ENCODE data around the gene MCL1. TPM values are rescaled to one million over a fixed set of nuclear protein-coding genes. Genes with fewer than 3 reads are reported as not detected.

The MCL1 gene
- total and polyA plus RNA-seq, 10 of the 15 experiments (the other 5 are each of a cell fraction or from before 2014, with no cell fraction given) = 18.1 to 148 (median 86.4) TPM

- no peak; the same call in 1 of the 2 replicates for TF ChIP-seq BACH1 (IDR thresholded peaks at IDR 0.05; ENCODE audit: borderline replicate concordance)
- peak; percentile 94 for TF ChIP-seq TBL1XR1 (IDR thresholded peaks at IDR 0.05; ENCODE audit: low read depth, low read length)
- no peak for TF ChIP-seq EZH2 (IDR thresholded peaks at IDR 0.05; ENCODE audit: borderline replicate concordance, control insufficient read depth, low read depth, low read length)
- TF ChIP-seq, protein P1, sequence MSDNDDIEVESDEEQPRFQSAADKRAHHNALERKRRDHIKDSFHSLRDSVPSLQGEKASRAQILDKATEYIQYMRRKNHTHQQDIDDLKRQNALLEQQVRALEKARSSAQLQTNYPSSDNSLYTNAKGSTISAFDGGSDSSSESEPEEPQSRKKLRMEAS (IDR thresholded peaks at IDR 0.05; ENCODE audit: low read depth, low read length) = no peak; the same call in 1 of the 2 replicates
- no peak for TF ChIP-seq SIX5 (IDR thresholded peaks at IDR 0.05; ENCODE audit: low read depth, low read length, severe bottlenecking)
- no peak for TF ChIP-seq HDAC6 (IDR thresholded peaks at IDR 0.05; ENCODE audit: unreplicated experiment)
- TF ChIP-seq ETV6 (conservative IDR thresholded peaks at IDR 0.05 in 1 of 2, IDR thresholded peaks at IDR 0.05 in 1 of 2; ENCODE audit: borderline replicate concordance in 1 of 2, low read depth in 1 of 2) = peak in 1 of 2 experiments; percentile 96; a peak in 2 of 4 replicates
- TF ChIP-seq NFYA (IDR thresholded peaks at IDR 0.05; ENCODE audit: borderline replicate concordance, low read depth, low read length) = no peak
- TF ChIP-seq, protein P2, sequence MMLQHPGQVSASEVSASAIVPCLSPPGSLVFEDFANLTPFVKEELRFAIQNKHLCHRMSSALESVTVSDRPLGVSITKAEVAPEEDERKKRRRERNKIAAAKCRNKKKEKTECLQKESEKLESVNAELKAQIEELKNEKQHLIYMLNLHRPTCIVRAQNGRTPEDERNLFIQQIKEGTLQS (IDR thresholded peaks at IDR 0.05; ENCODE audit: borderline replicate concordance, extremely low read depth, low read depth, low read length) = no peak
- TF ChIP-seq TCF7 (IDR thresholded peaks at IDR 0.05; ENCODE audit: borderline replicate concordance) = peak; percentile 84
- no peak for TF ChIP-seq NFXL1 (IDR thresholded peaks at IDR 0.05; ENCODE audit: borderline replicate concordance)
- TF ChIP-seq YY1 (IDR thresholded peaks at IDR 0.05; ENCODE audit: low read depth, low read length) = peak; percentile 77
- no peak for TF ChIP-seq MYB (IDR thresholded peaks at IDR 0.05; ENCODE audit: borderline replicate concordance, low read depth, low read length)
- no peak for TF ChIP-seq SMAD1 (IDR thresholded peaks at IDR 0.05; ENCODE audit: low read depth, partially characterized antibody)
- peak; percentile 64 for TF ChIP-seq POLR2A (IDR thresholded peaks at IDR 0.05; ENCODE audit: low read depth, low read length)
- TF ChIP-seq POU2F2 (IDR thresholded peaks at IDR 0.05; ENCODE audit: borderline replicate concordance, low read depth, low read length) = no peak
- TF ChIP-seq HCFC1 (IDR thresholded peaks at IDR 0.05; ENCODE audit: low read length) = no peak
- TF ChIP-seq BCLAF1 (IDR thresholded peaks at IDR 0.05) = no peak
- TF ChIP-seq POLR2AphosphoS2 (IDR thresholded peaks at IDR 0.05; ENCODE audit: low read depth, low read length) = no peak
- 0 out of 2 replicates have a peak, but pooled peaks have one; percentile 11 for TF ChIP-seq NKRF (conservative IDR thresholded peaks at IDR 0.05)
- TF ChIP-seq BCL11A (IDR thresholded peaks at IDR 0.05; ENCODE audit: low read depth, low read length) = 0 out of 2 replicates have a peak, but pooled peaks have one; percentile 33
- TF ChIP-seq EGR1 (IDR thresholded peaks at IDR 0.05; ENCODE audit: borderline replicate concordance in 1 of 2, low read depth in 2 of 2, low read length in 2 of 2) = peak in 1 of 2 experiments; percentile 3; a peak in 1 of 3 replicates
These were observed 12.1 kb downstream of the MCL1 start (continued) for GRCh38 chr1:150567341-150567716.
